ENCODE data around the gene ATG3.
"Not testable (repeated sequence)": the region's sequence is repeated elsewhere in the genome, so short reads cannot be mapped to it uniquely, and the experiment has no call there.

DNA sequence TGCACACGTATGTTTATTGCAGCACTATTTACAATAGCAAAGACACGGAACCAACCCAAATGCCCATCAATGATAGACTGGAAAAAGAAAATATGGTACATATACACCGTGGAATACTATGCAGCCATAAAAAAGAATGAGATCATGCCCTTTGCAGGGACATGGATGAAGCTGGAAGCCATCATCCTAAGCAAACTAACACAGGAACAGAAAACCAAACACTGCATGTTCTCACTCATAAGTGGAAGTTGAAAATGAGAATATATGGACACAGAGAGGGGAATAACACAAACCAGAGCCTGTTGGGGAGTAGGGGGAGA, 67.4 kb downstream of the ATG3 start:
- not testable (repeated sequence) for TF ChIP-seq CTCF (optimal IDR thresholded peaks at IDR 0.05 in 1 of 3, IDR thresholded peaks at IDR 0.05 in 1 of 3, conservative IDR thresholded peaks at IDR 0.05 in 1 of 3; ENCODE audit: extremely low read depth in 1 of 3, insufficient read depth in 2 of 3, low read length in 3 of 3); EZH2 (IDR thresholded peaks at IDR 0.05; ENCODE audit: low read length)
